ENCODE data around the gene SRXN1.
A peak's percentile ranks its signal among the peaks of the same experiment; 100 is the strongest.
"Not testable (repeated sequence)": the region's sequence is repeated elsewhere in the genome, so short reads cannot be mapped to it uniquely, and the experiment has no call there.

Gene SRXN1

GRCh38 chr20:655726-656624 is 3.0 kb upstream of the SRXN1 start:
- DNase-seq (ENCODE audit: low spot score), result no peak

- no peak for DNase-seq (ENCODE audit: low spot score)
Observed at GRCh38 chr20:654417-654750, 1.4 kb upstream of the SRXN1 start.

GRCh38 chr20:653590-654416 is 803 bp upstream of the SRXN1 start:
- no peak for DNase-seq (ENCODE audit: low spot score)

GRCh38 chr20:652615-653109 is 338 bp downstream of the SRXN1 start:
- DNase-seq (ENCODE audit: low spot score), result peak; percentile 42

GRCh38 chr20:651713-652614 is 1.0 kb downstream of the SRXN1 start:
- DNase-seq (ENCODE audit: low spot score), result no peak

- DNase-seq (ENCODE audit: low spot score), result no peak
Observed at GRCh38 chr20:650954-651353, 2.0 kb downstream of the SRXN1 start.

- no peak for DNase-seq (ENCODE audit: low spot score)
Observed at GRCh38 chr20:650281-650680, 2.7 kb downstream of the SRXN1 start.

- DNase-seq (ENCODE audit: low spot score), result no peak
Observed at GRCh38 chr20:647479-648019, 5.5 kb downstream of the SRXN1 start.

- DNase-seq (ENCODE audit: low spot score), result no peak
Observed at GRCh38 chr20:646868-647233, 6.1 kb downstream of the SRXN1 start.

GRCh38 chr20:646107-646867 is 6.7 kb downstream of the SRXN1 start:
- no peak for DNase-seq (ENCODE audit: low spot score)

- peak; percentile 82 for DNase-seq (ENCODE audit: low spot score)
Observed at GRCh38 chr20:645318-646106, 7.5 kb downstream of the SRXN1 start.

- no peak for DNase-seq (ENCODE audit: low spot score)
Observed at GRCh38 chr20:644692-645317, 8.2 kb downstream of the SRXN1 start.

- peak; percentile 52 for DNase-seq (ENCODE audit: low spot score)
Observed at GRCh38 chr20:642398-643174, 10.4 kb downstream of the SRXN1 start.

- not testable (repeated sequence) for DNase-seq (ENCODE audit: low spot score)
Observed at GRCh38 chr20:642013-642397, 11.0 kb downstream of the SRXN1 start.

- peak; percentile 40 for DNase-seq (ENCODE audit: low spot score)
Observed at GRCh38 chr20:641516-641875, 11.5 kb downstream of the SRXN1 start.

- no peak for DNase-seq (ENCODE audit: low spot score)
Observed at GRCh38 chr20:640674-641515, 12.1 kb downstream of the SRXN1 start.

GRCh38 chr20:638579-638978 is 14.4 kb downstream of the SRXN1 start:
- DNase-seq (ENCODE audit: low spot score), result no peak

GRCh38 chr20:637559-637958 is 15.4 kb downstream of the SRXN1 start:
- DNase-seq (ENCODE audit: low spot score), result no peak

Data from SK-N-DZ (cell line).